ENCODE data around the gene ATXN1. TPM values are rescaled to one million over a fixed set of nuclear protein-coding genes. Genes with fewer than 3 reads are reported as not detected.

Gene ATXN1
- total RNA-seq, 1 experiment from 2014 or later: 5.6 TPM

- Histone ChIP-seq H3T11ph (ENCODE audit: low read length) (no peak overlapping the region), H2BK120ac (ENCODE audit: low read depth, low read length, poor library complexity, severe bottlenecking) (no peak overlapping the region), H3K79me1 (ENCODE audit: insufficient read depth, low read depth, low read length, poor library complexity, severe bottlenecking) (no peaks in the 10 kb centered on the region), H2BK15ac (ENCODE audit: low read depth, low read length) (no peak overlapping the region), H3K23me2 (ENCODE audit: insufficient read length, low read depth, low read length, poor library complexity, severe bottlenecking) (no peaks in the 10 kb centered on the region), H3K27ac (ENCODE audit: insufficient read length, low read depth, low read length) (no peak overlapping the region), H3K4me1 (ENCODE audit: insufficient read depth, low read length) (no peaks in the 10 kb centered on the region), H4K91ac (ENCODE audit: insufficient read length, low read depth, low read length) (no peak overlapping the region), H2AFZ (ENCODE audit: low read length) (no peak overlapping the region), H3K18ac (ENCODE audit: insufficient read length, low read depth, low read length) (no peak overlapping the region), H2BK20ac (ENCODE audit: low read depth, low read length, poor library complexity, severe bottlenecking) (no peak overlapping the region), H3K4ac (ENCODE audit: low read depth, low read length) (no peak overlapping the region), H2BK12ac (ENCODE audit: insufficient read length, low read depth, low read length) (no peak overlapping the region), H3K4me2 (ENCODE audit: insufficient read depth, insufficient read length, low read length) (no peak overlapping the region), H2BK5ac (ENCODE audit: insufficient read length, low read length) (no peak overlapping the region), H3K79me2 (ENCODE audit: insufficient read depth, low read length) (no peaks in the 10 kb centered on the region), H3K9me3 (ENCODE audit: control insufficient read depth, low read depth, low read length) (no peaks in the 10 kb centered on the region), H3K14ac (ENCODE audit: insufficient read depth, low read length) (no peak overlapping the region), H4K20me1 (ENCODE audit: control insufficient read depth, insufficient read depth, insufficient read length) (no peaks in the 10 kb centered on the region), H3K9ac (ENCODE audit: extremely low read depth, insufficient read length, low read length) (no peak overlapping the region), H3K23ac (ENCODE audit: insufficient read length, low read depth, low read length) (no peak overlapping the region), H3K27me3 (ENCODE audit: insufficient read depth, low read length) (no peaks in the 10 kb centered on the region), H2AK5ac (ENCODE audit: insufficient read length, low read length) (no peak overlapping the region), H4K8ac (replicated peaks; ENCODE audit: insufficient read length, low read depth, low read length) (no peak overlapping the region), H4K5ac (ENCODE audit: insufficient read length, low read depth, low read length) (no peak overlapping the region), H3K56ac (ENCODE audit: insufficient read length, low read depth, low read length) (no peak overlapping the region)
- no CpG with 5 or more reads among the region's 5 CpGs for WGBS (ENCODE audit: extremely low coverage, insufficient read length, low lambda C conversion rate)
- no peak overlapping the region for H3K4me3 Mint-ChIP-seq
- H3K36me3 Mint-ChIP-seq (ENCODE audit: insufficient read depth in 1 of 3, low read depth in 3 of 3): no peaks in the 10 kb centered on the region
- TF ChIP-seq CTCF (conservative IDR thresholded peaks at IDR 0.05): no peak
- DNase-seq: no peak
- H3K27ac Mint-ChIP-seq: no peak overlapping the region
- H3K4me1 Mint-ChIP-seq: peaks cover 0 to 2% of the 10 kb centered on the region in 2 experiments; a peak in 1 of 4 replicates
- no peaks in the 10 kb centered on the region for H3K9me3 Mint-ChIP-seq
- H3K27me3 Mint-ChIP-seq (ENCODE audit: low read depth): no peaks in the 10 kb centered on the region
These were observed 193.1 kb downstream of the ATXN1 start for GRCh38 chr6:16568128-16568527.
